ENCODE measurements around the gene MCAM.

DNA sequence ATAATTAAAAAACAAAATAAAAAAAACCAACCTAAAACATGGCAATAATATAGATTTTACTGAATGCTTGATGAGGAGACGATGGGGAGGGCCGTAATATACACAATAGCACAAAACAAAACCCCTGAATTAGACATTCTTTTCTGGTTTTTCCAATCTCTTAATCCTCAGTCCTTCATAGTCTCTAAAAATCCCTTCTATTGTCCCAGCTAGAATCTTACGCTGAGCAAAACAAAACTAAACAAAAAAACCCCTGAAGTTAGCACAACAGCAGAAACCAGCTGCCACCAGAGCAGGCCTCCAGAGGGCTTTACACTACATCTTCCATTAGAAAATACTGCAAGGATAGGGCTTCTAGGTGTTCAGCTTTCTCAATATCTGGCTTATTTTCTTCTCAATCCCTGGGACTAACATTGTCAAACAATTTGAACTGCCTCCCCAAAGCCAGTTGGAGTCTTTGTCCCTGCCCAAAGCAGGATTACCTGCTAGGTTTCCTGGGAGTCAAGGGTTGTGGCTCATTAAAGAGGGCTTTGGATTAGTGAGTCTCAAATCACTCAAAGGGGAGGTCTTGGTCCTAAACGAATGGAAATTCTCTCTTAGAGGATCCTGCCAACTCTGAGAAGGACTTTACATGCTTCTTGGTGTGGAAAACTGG, 15.3 kb upstream of the MCAM start:
- TF ChIP-seq, protein P1, sequence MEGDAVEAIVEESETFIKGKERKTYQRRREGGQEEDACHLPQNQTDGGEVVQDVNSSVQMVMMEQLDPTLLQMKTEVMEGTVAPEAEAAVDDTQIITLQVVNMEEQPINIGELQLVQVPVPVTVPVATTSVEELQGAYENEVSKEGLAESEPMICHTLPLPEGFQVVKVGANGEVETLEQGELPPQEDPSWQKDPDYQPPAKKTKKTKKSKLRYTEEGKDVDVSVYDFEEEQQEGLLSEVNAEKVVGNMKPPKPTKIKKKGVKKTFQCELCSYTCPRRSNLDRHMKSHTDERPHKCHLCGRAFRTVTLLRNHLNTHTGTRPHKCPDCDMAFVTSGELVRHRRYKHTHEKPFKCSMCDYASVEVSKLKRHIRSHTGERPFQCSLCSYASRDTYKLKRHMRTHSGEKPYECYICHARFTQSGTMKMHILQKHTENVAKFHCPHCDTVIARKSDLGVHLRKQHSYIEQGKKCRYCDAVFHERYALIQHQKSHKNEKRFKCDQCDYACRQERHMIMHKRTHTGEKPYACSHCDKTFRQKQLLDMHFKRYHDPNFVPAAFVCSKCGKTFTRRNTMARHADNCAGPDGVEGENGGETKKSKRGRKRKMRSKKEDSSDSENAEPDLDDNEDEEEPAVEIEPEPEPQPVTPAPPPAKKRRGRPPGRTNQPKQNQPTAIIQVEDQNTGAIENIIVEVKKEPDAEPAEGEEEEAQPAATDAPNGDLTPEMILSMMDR (IDR thresholded peaks at IDR 0.05; ENCODE audit: low read depth, low read length, poor library complexity, severe bottlenecking), result no peak
- TF ChIP-seq EZH2phosphoT487 (IDR thresholded peaks at IDR 0.05; ENCODE audit: borderline replicate concordance, low read length), result no peak

Measured in DOHH2 (cell line).